ENCODE results near the gene RPLP1. TPM values are rescaled to one million over a fixed set of nuclear protein-coding genes. Genes with fewer than 3 reads are reported as not detected.

Gene RPLP1
- 1,483 and 1,505 TPM in 2 replicates for total RNA-seq

GRCh38 chr15:69452692-69453521, at the start of gene RPLP1:
TSS of gene RPLP1 (plus strand) at chr15:69452818. CDS start at chr15:69452949, 131 bp downstream.
- intact Hi-C loops (cut with micrococcal nuclease), result loop anchor here (1.0 to 10.0 kb wide), 8 partner anchors 9 to 1398 kb away; partner anchors contain the start of genes GLCE, KIF23 and PIAS1

GRCh38 chr15:69403594-69403993, 49.0 kb upstream of the RPLP1 start:
- intact Hi-C loops (cut with micrococcal nuclease), result no loop called here

GRCh38 chr15:69405110-69405509, 47.5 kb upstream of the RPLP1 start:
- intact Hi-C loops (cut with micrococcal nuclease), result no loop called here

- intact Hi-C loops (cut with micrococcal nuclease), result no loop called here
Measured at GRCh38 chr15:69407719-69408400, 44.8 kb upstream of the RPLP1 start.

- intact Hi-C loops (cut with micrococcal nuclease), result no loop called here
Measured at GRCh38 chr15:69408841-69409240, 43.8 kb upstream of the RPLP1 start.

- intact Hi-C loops (cut with micrococcal nuclease), result loop anchor here (5.0 to 10.0 kb wide), 2 partner anchors 353 to 1356 kb away; partner anchors contain the start of gene PIAS1
Measured at GRCh38 chr15:69410248-69410874, 42.3 kb upstream of the RPLP1 start.

GRCh38 chr15:69412274-69412673, 40.3 kb upstream of the RPLP1 start:
- intact Hi-C loops (cut with micrococcal nuclease), result loop anchor here (5.0 to 10.0 kb wide), 2 partner anchors 355 to 1357 kb away; partner anchors contain the start of gene PIAS1

GRCh38 chr15:69412701-69413100, 39.9 kb upstream of the RPLP1 start:
- intact Hi-C loops (cut with micrococcal nuclease), result loop anchor here (5.0 to 10.0 kb wide), 2 partner anchors 355 to 1358 kb away; partner anchors contain the start of gene PIAS1

GRCh38 chr15:69413822-69414700, 38.6 kb upstream of the RPLP1 start, which contains the start of gene KIF23:
TSS of gene KIF23 (plus strand) at chr15:69414349. CDS start at chr15:69414466, 117 bp downstream.
- intact Hi-C loops (cut with micrococcal nuclease), result loop anchor here (1.0 to 10.0 kb wide), 8 partner anchors 29 to 1359 kb away; partner anchors contain the start of genes GLCE, PIAS1 and RPLP1

- intact Hi-C loops (cut with micrococcal nuclease), result loop anchor here (1.0 to 10.0 kb wide), 8 partner anchors 29 to 1360 kb away; partner anchors contain the start of genes GLCE, PIAS1 and RPLP1
Measured at GRCh38 chr15:69414701-69415167, 37.9 kb upstream of the RPLP1 start.

- intact Hi-C loops (cut with micrococcal nuclease), result loop anchor here (2.0 to 10.0 kb wide), 2 partner anchors 683 to 1361 kb away; partner anchors contain the start of gene PIAS1
Measured at GRCh38 chr15:69415381-69415780, 37.2 kb upstream of the RPLP1 start.

GRCh38 chr15:69417581-69417980, 35.0 kb upstream of the RPLP1 start:
- intact Hi-C loops (cut with micrococcal nuclease), result loop anchor here (10.0 kb wide), 1 partner anchor 1363 kb away; the partner anchor contains the start of gene PIAS1

GRCh38 chr15:69421498-69421897, 31.1 kb upstream of the RPLP1 start:
- intact Hi-C loops (cut with micrococcal nuclease), result no loop called here

GRCh38 chr15:69422336-69422895, 30.2 kb upstream of the RPLP1 start:
- intact Hi-C loops (cut with micrococcal nuclease), result no loop called here

GRCh38 chr15:69424001-69424400, 28.6 kb upstream of the RPLP1 start:
- intact Hi-C loops (cut with micrococcal nuclease), result no loop called here

- intact Hi-C loops (cut with micrococcal nuclease), result no loop called here
Measured at GRCh38 chr15:69424748-69425413, 27.7 kb upstream of the RPLP1 start.

GRCh38 chr15:69433831-69434230, 18.8 kb upstream of the RPLP1 start:
- intact Hi-C loops (cut with micrococcal nuclease), result no loop called here

- intact Hi-C loops (cut with micrococcal nuclease), result no loop called here
Measured at GRCh38 chr15:69434238-69434637, 18.4 kb upstream of the RPLP1 start.

GRCh38 chr15:69434679-69435078, 17.9 kb upstream of the RPLP1 start:
- intact Hi-C loops (cut with micrococcal nuclease), result no loop called here

All from T-helper 1 cell treated with Interleukin-12 subunit alpha and Interleukin-12 subunit beta and Interleukin-4 antibody, amounts not matched to agents 30 ng/mL and 1 ng/mL, for 36 hours (primary cell).